OCI-LY1 (cell line): ENCODE results near the gene CD200.
"Not testable (repeated sequence)": the region's sequence is repeated elsewhere in the genome, so short reads cannot be mapped to it uniquely, and the experiment has no call there.

ENCODE experiments used
- H2AFZ ChIP-seq: fragments of 200-600 bp; sonication (generic), shearing (Covaris generic); 2 replicates; pipeline ENCODE4 v1.6.0; 2014; ENCODE audit warnings: antibody characterized with exemption, mild to moderate bottlenecking, low read length
- H3F3A ChIP-seq: fragments of 200-600 bp; sonication (generic), shearing (Covaris generic); 2 replicates; pipeline ENCODE4 v1.6.0; 2014; ENCODE audit warnings: mild to moderate bottlenecking, antibody characterized with exemption, low read length, moderate library complexity; ENCODE audit not compliant: insufficient read depth
- H3K27ac ChIP-seq: fragments of 200-600 bp; sonication (generic); 2 replicates; pipeline ENCODE4 v1.5.1; 2014; ENCODE audit warnings: low read length, mixed run types, mild to moderate bottlenecking, low read depth; ENCODE audit not compliant: poor library complexity, severe bottlenecking
- H3K27me3 ChIP-seq: fragments of 200-600 bp; sonication (generic); 2 replicates; pipeline ENCODE4 v1.6.0; 2014; ENCODE audit warnings: antibody characterized with exemption, mild to moderate bottlenecking, low read length, moderate library complexity; ENCODE audit not compliant: insufficient read depth
- H3K36me3 ChIP-seq: fragments of 200-600 bp; sonication (generic); 2 replicates; pipeline ENCODE4 v1.6.1; 2014; ENCODE audit warnings: mild to moderate bottlenecking, antibody characterized with exemption, low read length, moderate library complexity, mixed read lengths; ENCODE audit not compliant: insufficient read depth
- H3K4me1 ChIP-seq: fragments of 200-600 bp; sonication (generic); 2 replicates; pipeline ENCODE4 v1.5.1; 2014; ENCODE audit warnings: mild to moderate bottlenecking, low read length, moderate library complexity; ENCODE audit not compliant: insufficient read depth, severe bottlenecking
- H3K4me2 ChIP-seq: fragments of 200-600 bp; sonication (generic), shearing (Covaris generic); 2 replicates; pipeline ENCODE4 v1.6.1; 2014; ENCODE audit warnings: low read length
- H3K4me3 ChIP-seq: fragments of 200-600 bp; sonication (generic); 2 replicates; pipeline ENCODE4 v1.5.1; 2014; ENCODE audit warnings: low read length, low read depth, mild to moderate bottlenecking, mixed read lengths; ENCODE audit not compliant: poor library complexity, severe bottlenecking
- H3K79me2 ChIP-seq: fragments of 200-600 bp; shearing (Covaris generic); 2 replicates; pipeline ENCODE4 v1.6.1; 2016; ENCODE audit warnings: mixed run types, low read length, mixed read lengths; ENCODE audit not compliant: insufficient read depth
- H3K9ac ChIP-seq: fragments of 200-600 bp; sonication (generic), shearing (Covaris generic); 2 replicates; pipeline ENCODE4 v1.6.1; 2014; ENCODE audit warnings: mild to moderate bottlenecking, low read length, mixed read lengths
- H3K9me2 ChIP-seq: fragments of 200-600 bp; sonication (generic), shearing (Covaris generic); 2 replicates; pipeline ENCODE4 v1.6.1; 2014; ENCODE audit warnings: low read depth, mild to moderate bottlenecking, low read length, mixed read lengths
- H3K9me3 ChIP-seq: fragments of 200-600 bp; shearing (Covaris generic); 2 replicates; pipeline ENCODE4 v1.6.1; 2014; ENCODE audit warnings: low read length, mixed read lengths
- H4K20me1 ChIP-seq: fragments of 200-600 bp; sonication (generic), shearing (Covaris generic); 2 replicates; pipeline ENCODE4 v1.6.0; 2016; ENCODE audit warnings: mild to moderate bottlenecking, low read length; ENCODE audit not compliant: insufficient read depth
- EZH2 ChIP-seq: fragments of 200-600 bp; sonication (generic), shearing (Covaris generic); IDR thresholded peaks from 2 replicates; pipeline ENCODE4 v1.8.0; 2017; ENCODE audit warnings: borderline replicate concordance, mixed run types, mild to moderate bottlenecking, antibody characterized with exemption, low read length, moderate library complexity, mixed read lengths
- TF ChIP-seq, protein P1 (sequence below): fragments of 200-600 bp; sonication (generic), shearing (Covaris generic); IDR thresholded peaks from 2 replicates; pipeline ENCODE4 v1.5.1; 2017; ENCODE audit warnings: mild to moderate bottlenecking, antibody characterized with exemption, low read length, moderate library complexity, mixed read lengths

The CD200 gene

DNA sequence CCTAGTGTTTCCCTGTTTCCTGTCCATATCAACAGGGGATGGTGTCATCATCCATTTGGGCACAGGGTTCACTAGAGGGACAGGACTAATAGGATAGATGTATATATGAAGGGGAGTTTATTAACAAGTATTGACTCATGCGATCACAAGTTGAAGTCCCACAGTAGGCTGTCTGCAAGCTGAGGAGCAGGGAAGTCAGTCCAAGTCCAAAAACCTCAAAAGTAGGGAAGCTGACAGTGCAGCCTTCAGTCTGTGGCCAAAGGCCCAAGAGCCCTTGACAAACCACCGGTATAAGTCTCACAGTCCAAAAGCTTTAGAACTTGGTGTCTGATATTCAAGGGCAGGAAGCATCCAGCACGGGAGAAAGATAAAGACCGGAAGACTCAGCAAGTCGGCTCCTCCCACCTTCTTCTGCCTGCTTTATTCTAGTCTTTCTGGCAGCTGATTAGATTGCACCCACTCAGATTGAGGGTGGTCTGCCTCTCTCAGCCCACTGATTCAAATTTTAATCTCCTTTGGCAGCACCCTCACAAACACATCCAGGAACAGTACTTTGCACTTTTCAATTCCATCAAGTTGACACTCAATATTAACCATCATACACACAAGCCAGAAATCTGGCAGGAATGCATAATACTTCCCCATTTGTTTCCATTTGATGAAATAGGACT is 43.4 kb downstream of the CD200 start:
- no peaks in the 10 kb centered on the region for H3K9me2 ChIP-seq
- TF ChIP-seq, protein P1, sequence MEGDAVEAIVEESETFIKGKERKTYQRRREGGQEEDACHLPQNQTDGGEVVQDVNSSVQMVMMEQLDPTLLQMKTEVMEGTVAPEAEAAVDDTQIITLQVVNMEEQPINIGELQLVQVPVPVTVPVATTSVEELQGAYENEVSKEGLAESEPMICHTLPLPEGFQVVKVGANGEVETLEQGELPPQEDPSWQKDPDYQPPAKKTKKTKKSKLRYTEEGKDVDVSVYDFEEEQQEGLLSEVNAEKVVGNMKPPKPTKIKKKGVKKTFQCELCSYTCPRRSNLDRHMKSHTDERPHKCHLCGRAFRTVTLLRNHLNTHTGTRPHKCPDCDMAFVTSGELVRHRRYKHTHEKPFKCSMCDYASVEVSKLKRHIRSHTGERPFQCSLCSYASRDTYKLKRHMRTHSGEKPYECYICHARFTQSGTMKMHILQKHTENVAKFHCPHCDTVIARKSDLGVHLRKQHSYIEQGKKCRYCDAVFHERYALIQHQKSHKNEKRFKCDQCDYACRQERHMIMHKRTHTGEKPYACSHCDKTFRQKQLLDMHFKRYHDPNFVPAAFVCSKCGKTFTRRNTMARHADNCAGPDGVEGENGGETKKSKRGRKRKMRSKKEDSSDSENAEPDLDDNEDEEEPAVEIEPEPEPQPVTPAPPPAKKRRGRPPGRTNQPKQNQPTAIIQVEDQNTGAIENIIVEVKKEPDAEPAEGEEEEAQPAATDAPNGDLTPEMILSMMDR = no peak
- H3K27me3 ChIP-seq = no peaks in the 10 kb centered on the region
- H3K9ac ChIP-seq = no peak overlapping the region
- H2AFZ ChIP-seq = no peak overlapping the region
- no peak overlapping the region for H3K27ac ChIP-seq
- H3K4me1 ChIP-seq = no peaks in the 10 kb centered on the region
- H3F3A ChIP-seq = no peaks in the 10 kb centered on the region
- H3K36me3 ChIP-seq = no peaks in the 10 kb centered on the region
- no peaks in the 10 kb centered on the region for H4K20me1 ChIP-seq
- no peak overlapping the region for H3K4me3 ChIP-seq
- H3K79me2 ChIP-seq = no peaks in the 10 kb centered on the region
- no peaks in the 10 kb centered on the region for H3K9me3 ChIP-seq
- H3K4me2 ChIP-seq = no peak overlapping the region

DNA sequence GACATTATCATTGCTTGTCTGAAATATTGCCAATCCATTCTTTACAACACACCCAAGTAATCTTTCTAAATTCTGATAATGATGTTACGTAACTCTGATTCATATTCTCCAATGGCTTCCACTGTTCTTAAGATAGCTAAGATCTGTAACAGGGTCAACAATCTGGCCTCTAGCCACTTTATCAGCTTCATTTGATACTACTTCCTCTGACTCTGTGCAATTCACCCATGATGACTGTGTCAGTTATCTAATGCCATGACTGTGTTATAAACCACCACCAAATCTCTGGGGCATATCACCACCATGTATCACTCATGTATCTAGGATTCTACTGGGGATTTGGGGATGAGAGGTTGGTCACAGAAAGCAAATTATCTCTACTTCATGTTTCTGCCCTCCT is 44.0 kb downstream of the CD200 start:
- Histone ChIP-seq H3K9me2 (no peaks in the 10 kb centered on the region), H2AFZ (no peak overlapping the region), H3K9me3 (no peaks in the 10 kb centered on the region), H3K4me3 (no peak overlapping the region), H3K27ac (no peak overlapping the region), H3K27me3 (no peaks in the 10 kb centered on the region), H3K36me3 (no peaks in the 10 kb centered on the region), H3K4me1 (no peaks in the 10 kb centered on the region), H4K20me1 (no peaks in the 10 kb centered on the region), H3K4me2 (no peak overlapping the region), H3K9ac (no peak overlapping the region), H3K79me2 (no peaks in the 10 kb centered on the region), H3F3A (no peaks in the 10 kb centered on the region)
- TF ChIP-seq, protein P1 = no peak
- no peak for TF ChIP-seq EZH2

DNA sequence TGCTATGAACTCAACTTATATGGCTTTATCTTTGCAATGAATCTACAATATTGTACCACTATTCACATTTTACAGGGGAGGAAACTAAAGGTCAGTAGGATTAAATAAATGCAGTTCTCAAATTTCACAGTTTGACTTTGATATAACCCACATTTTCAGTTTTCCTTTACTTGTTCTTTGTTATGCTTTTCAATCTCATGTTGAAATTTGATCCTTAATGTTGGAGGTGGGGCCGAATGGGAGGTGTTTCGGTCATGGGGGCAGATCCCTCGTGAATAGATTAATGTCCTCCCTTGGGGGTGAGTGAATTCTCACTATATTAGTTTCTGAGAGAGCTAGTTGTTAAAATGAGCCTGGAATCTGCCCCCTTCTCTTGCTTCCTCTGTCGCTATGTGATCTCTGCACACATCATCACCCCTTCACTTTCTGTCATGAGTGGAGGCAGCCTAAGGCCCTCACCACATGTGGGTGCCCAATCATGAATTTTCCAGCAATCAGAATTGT is 44.7 kb downstream of the CD200 start:
- no peaks in the 10 kb centered on the region for H3K4me1 ChIP-seq
- no peak overlapping the region for H3K9ac ChIP-seq
- H3F3A ChIP-seq = no peaks in the 10 kb centered on the region
- H4K20me1 ChIP-seq = no peaks in the 10 kb centered on the region
- no peak for TF ChIP-seq EZH2
- TF ChIP-seq, protein P1 = no peak
- no peaks in the 10 kb centered on the region for H3K27me3 ChIP-seq
- no peak overlapping the region for H3K4me3 ChIP-seq
- no peaks in the 10 kb centered on the region for H3K79me2 ChIP-seq
- H3K4me2 ChIP-seq = no peak overlapping the region
- H2AFZ ChIP-seq = no peak overlapping the region
- no peak overlapping the region for H3K27ac ChIP-seq
- no peaks in the 10 kb centered on the region for H3K9me3 ChIP-seq
- no peaks in the 10 kb centered on the region for H3K9me2 ChIP-seq
- no peaks in the 10 kb centered on the region for H3K36me3 ChIP-seq

DNA sequence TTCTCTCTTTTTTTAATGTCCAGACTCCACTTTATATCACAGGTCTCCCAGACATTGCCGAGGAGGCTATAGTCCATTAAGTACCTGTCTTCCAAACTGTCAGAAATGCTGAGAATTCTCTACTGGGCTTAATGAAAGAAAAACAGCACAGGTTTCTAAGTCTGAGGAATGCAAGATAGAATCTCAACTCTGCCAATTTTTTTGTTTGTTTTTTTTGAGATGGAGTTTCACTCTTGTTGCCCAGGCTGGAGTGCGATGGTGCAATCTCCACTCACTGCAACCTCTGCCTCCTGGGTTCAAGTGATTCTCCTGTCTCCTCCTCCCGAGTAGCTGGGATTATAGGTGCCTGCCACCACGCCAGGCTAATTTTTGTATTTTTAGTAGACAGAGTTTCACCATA is 45.4 kb downstream of the CD200 start:
- H3K9me3 ChIP-seq, H3K4me3 ChIP-seq, H3F3A ChIP-seq, H3K4me1 ChIP-seq, H3K36me3 ChIP-seq, H3K27me3 ChIP-seq, H3K9ac ChIP-seq, H3K9me2 ChIP-seq, H4K20me1 ChIP-seq, H3K79me2 ChIP-seq, H3K27ac ChIP-seq, H3K4me2 ChIP-seq, H2AFZ ChIP-seq: not testable (repeated sequence)
